Stimulated activated CD8-positive, alpha-beta memory T cell treated with anti-CD3 and anti-CD28 coated beads, Interleukin-4, amount 100 ng/mL, for 1 hour (primary cell): ENCODE results near the gene KRTAP2-2.

Experiments used
- DNase-seq, 2 donors: peaks; one replicate each; pipeline ENCODE4 v3.0.0-alpha.2; 2020; ENCODE audit warnings: low read depth in 2 of 2, low spot score in 1 of 2

The KRTAP2-2 gene

DNA sequence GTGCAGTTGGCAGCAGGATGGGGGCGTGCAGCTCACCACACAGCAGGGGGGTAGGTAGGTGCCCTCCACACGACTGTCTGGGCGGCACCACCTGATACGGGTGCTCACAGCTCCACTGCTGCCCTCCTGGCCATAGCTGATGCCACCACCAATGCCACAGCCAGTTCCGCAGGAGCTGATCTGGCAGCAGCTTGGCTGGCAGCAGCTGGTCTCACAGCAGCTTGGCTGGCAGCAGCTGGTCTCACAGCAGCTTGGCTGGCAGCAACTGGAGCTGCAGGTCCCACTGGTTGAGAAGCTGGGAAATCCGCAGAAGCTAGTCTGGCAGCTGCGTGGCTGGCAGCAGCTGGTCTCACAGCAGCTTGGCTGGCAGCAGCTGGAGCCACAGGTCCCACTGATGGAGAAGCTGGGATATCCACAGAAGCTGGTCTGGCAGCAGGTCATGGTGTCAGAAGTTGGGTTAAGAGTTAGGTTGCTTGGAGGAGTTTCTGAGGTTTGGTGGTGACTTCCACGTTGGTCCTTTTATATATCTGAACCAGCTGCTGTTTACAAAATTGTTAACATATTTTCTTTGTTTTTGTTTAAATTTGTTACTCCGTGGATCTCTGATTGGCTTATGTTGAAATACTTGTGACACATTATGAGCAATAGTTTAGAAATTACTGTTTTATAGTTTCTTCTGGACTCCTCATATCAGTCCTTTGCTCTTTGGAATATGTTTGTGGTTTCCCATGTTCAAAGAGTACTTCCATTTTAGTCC is 28.1 kb downstream of the KRTAP2-2 start, which contains the start of gene KRTAP1-5:
KRTAP1-5 (minus strand) TSS at position 494 of the 757 bp plus-strand sequence; CDS start at position 441, 53 bp downstream.
- DNase-seq: no peak

DNA sequence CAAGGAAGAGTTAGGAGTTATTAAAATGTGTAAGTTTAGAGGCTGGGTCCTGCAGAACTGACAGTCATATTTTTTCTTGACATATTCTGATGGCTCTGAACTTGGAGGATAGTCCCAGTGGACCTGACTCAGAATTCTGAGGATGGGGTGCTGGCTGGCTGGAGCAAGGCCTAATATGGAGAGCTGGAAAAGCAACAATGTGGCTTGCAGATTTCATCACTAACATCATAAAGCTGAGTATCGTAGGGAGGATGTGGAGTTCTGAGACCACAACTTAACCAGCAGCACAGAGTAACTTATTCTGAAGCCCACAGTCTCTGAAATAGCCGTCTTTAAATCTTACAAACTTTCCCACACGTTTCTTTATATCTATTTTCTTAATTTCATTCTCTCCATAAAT is 30.3 kb downstream of the KRTAP2-2 start:
- no peak for DNase-seq

DNA sequence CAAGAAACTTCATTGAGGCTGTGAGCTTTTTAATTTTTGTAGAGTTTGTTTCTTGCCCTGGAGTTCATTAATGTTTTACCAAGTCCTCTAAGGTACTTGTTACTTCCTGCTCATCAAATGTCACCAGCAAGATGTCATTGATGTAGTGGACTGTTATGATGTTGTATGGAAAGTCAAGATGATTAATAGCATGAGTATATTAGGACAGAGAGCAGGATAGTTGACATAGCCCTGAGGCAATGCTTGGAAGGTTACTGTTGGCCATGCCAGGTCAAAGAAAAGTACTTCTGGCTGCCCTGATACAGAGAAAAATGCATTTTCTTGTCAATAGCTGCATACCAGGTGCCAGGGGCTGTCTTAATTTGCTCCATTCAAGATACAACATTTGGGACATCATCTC is 34.7 kb downstream of the KRTAP2-2 start:
- no peak for DNase-seq

DNA sequence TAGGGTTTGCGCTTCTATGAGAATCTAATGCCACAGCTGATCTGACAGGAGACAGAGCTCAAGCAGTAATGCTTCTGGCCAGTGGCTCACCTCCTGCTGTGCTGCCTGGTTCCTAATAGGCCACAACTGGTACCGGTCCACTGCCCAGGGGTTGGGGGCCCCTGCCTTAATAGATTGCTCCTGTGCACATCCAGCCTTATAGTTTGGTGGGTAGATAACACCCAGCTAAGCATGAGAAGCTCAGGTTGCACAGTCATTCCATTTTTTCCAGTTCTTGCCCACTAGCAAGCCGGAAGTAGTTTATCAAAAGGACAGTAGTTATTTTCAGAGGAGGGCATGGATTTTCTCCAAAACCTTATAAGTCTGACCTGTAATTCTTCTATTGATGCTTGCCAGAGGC is 35.6 kb downstream of the KRTAP2-2 start:
- DNase-seq: no peak

DNA sequence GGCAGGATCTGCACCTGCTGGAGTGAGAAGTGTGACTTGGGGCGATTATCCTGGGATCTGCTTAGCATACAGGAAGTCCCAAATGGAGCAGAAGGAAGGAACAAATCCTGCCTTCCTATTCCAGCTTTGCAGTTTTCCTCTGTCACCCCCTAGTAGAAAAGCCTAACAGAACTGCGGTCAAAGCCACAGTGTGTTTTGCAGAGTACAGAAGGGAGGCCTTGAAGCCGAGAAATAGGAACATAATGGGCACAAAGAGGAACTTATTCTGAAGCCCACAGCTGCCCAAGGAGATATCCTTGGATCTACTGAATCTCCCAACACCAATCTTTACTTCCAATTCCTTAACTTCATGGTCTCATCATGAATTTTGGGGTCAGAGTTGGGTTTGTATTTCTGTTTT is 36.5 kb downstream of the KRTAP2-2 start:
- DNase-seq: no peak

DNA sequence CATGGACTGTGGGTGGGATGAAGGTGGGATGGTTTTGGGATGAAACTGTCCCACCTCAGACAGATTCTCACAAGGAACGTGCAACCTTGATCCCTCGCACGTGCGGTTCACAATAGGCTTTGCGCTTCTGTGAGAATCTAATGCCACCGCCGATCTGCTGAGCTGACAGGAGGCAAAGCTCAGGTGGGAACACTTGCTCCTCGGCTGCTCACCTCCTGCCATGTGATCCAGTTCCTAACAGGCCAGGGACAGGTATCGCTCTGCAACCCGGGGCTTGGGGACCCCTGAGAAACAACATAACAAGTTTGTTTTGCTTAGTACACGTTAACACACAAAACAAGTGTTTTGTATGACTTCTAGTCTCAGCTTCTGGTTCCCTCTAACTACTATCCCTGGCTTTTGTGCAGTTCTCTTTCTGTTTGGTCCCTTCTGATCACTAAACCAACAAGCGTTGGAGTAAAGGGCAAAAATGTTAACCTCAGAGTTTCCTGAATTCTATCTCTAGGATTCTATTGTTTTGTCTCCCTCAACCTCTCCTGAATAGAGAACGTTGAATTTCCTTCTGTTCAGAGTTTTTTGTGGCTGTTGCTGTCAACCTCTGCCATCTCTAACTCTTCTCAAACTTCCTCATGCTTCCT is 38.3 kb downstream of the KRTAP2-2 start:
- DNase-seq: no peak

DNA sequence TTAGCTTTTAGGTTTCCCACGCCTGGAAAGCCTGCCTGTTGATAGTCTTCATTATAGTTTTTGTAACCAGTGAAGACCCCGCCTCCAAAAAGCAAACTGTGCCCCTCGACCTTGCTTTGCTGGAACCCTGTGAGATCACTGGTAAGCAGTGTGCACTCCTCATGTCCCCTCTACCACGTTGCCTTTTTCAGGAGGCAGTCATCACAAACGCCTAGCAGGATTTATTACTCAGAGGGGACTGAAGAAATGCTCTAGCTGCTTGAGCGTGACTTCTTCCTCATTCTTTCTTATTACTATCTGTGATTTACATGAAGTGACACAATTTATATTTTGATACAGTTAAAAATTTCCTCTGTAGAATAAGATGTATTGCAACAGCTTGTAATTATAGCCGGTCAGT is 39.6 kb downstream of the KRTAP2-2 start:
- DNase-seq: no peak

DNA sequence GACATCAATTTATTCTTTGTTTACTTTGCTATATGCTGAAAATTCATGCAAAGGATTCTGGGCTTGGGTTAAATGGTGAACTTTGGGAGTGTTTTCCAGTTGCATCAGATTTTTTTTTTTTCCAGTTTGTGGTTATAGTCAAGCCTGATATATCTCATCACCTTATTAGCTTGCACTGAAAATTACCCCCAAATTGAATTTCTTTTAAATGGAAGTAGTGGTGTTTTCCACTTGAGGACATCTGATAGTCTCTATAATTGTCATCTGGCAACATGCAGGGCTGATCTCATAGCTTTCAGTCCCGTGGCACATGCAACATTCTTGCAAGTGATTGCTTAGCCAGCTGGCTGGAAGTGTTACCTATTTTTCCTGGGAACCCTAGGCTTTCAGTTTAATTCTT is 41.4 kb downstream of the KRTAP2-2 start:
- DNase-seq: no peak

DNA sequence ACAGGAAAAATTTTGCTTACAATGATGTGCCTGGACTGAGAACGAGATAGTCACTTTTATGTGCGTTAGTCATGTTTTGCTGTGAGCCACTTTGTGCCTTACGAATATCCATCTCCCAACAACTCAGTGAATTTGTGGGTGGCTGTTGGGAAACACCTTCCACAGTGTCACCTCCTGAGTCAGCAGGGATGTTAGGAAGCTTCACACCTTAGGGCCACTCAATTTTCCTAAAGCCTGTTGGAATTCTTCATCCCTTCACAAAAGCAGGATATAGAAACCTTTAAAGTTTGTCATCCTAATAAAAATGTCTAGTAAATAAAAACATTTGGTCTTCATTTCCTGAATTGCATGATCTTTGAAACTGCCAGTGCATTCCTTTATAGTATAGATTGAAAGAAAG is 41.8 kb downstream of the KRTAP2-2 start:
- DNase-seq: no peak

DNA sequence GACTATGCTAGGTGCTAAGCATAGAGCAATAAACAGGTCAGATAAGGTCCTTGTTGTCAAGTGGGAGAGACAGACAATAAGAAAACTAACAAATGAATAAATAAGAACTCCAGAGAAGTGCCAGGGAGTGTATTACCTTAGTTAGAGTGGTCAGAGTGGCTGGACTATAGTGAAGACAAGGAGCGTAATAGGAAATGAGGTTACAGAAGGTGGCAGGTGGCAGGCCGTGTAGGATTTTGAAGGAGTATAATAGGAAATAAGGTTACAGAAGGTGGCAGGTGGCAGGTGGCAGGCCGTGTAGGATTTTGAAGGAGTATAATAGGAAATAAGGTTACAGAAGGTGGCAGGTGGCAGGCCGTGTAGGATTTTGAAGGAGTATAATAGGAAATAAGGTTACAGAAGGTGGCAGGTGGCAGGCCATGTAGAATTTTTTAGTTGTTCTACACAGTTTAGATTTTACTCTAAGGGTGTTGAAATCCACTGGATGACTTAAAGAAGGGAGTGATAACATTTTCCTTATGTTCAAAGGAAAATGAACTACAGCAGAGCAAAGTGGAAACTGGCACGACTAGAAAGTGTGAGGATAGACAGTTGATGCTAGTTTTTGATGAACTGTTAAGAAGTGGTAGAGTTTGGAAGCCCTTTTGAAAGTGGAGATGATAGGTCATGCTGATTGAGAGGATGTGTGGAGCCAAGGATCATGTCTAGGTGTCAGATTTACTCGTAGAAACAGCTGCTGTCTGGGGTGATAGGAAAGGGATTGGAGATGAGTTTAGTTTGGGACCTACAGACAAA is 42.5 kb downstream of the KRTAP2-2 start:
- no peak for DNase-seq

DNA sequence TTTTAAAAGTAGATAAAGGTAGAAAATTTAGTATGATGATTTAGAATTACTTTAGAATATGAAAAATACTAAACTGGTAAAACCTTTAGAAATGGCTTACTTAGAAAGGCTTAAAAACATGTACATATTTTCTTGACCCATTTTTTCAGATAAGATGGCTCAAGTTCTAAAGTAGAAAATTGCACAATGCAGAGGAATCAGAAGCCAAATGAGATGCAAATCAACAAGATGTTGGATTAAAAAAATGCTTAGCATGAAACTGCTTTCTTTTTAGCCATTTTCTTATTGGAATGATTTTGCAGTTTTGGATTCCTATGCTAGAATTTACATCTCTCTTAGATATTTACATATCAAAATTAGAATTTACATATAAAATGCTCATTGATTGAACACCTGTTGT is 44.6 kb downstream of the KRTAP2-2 start:
- DNase-seq: no peak

DNA sequence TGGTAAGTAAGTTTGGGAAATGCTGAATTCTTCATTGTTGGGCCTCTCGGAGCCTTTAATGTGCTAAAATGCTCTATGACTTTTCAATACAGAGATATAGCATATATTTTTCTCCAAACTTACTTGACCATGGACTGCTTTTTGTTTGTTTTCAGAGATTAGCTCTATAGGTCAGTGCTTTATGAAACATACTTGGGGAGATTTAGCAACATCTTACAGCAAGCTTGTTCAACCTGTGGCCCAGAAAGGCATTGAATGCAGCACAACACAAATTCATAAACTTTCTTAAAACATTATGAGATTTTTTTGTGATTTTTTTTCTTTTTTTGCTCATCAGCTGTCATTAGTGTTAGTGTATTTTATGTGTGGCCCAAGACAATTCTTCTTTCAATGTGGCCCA is 45.1 kb downstream of the KRTAP2-2 start:
- DNase-seq: no peak

DNA sequence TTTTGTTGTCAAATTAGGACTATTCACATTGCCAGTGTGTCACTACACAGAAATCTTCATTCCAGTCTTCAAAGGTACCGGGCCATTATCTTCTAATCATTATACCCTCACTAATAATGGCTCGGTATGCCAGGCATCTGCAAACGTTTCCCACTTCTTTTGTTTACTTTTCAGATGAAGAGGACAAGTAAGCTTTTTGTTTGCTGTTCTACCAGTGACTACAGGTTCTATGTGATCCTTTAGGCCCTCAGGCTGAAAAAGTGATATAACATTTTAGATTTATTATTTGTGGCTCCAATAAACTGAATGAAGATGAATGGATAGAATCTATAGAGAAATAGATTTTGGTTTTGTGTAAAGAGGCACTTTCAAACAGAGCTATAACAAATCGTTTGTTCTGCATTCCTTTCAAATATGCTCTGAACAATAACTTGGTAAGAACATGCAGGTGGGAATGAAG is 45.7 kb downstream of the KRTAP2-2 start:
- DNase-seq: no peak

DNA sequence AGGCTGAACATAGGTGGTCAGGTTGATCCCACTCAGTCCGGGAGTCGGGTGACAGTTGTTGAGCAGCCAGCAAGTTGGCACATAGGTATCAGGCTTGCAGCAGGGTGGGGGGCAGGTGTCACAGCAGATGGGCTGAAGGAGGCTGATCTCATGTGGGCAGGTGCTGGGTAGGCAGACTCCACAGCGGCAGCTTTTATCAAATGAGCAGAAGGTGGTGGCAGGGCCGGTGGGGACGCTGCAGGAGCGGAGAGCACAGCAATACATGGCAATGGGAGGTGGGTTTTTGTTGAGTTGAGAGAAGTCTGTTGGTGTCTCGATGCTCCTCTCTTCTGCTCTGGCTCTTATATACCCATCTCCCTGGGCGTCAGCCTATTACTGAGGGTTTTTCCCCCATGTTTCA is 46.2 kb downstream of the KRTAP2-2 start, which contains the start of gene KRTAP3-1:
KRTAP3-1 (minus strand) TSS at position 318 of the 400 bp plus-strand sequence; CDS start at position 264, 54 bp downstream.
- DNase-seq: no peak
